Measurements from ENCODE around the gene TTLL9. TPM values are rescaled to one million over a fixed set of nuclear protein-coding genes. Genes with fewer than 3 reads are reported as not detected.

Gene TTLL9
- polyA plus RNA-seq, 1 donor from 2014 or later = 8.0 TPM

GRCh38 chr20:31988430-31989015, 118.1 kb downstream of the TTLL9 start:
- H4K20me1 ChIP-seq (ENCODE audit: insufficient read depth) = peaks cover 4% of the 10 kb centered on the region
- H2AFZ ChIP-seq (ENCODE audit: low read depth, low read length) = no peak overlapping the region
- H3K9me3 ChIP-seq (ENCODE audit: low read length) = no peaks in the 10 kb centered on the region
- peaks cover 10% of the 10 kb centered on the region for H3K27me3 ChIP-seq (ENCODE audit: insufficient read depth, low read depth, low read length)
- H3F3A ChIP-seq (ENCODE audit: insufficient read depth, low read length, poor library complexity, severe bottlenecking) = no peaks in the 10 kb centered on the region
- H3K79me2 ChIP-seq (replicated peaks; ENCODE audit: insufficient read depth, low read length) = no peaks in the 10 kb centered on the region
- no peak overlapping the region for H3K9ac ChIP-seq (ENCODE audit: low read length)
- H3K4me2 ChIP-seq (ENCODE audit: low read length) = no peak overlapping the region
- no peaks in the 10 kb centered on the region for H3K36me3 ChIP-seq (ENCODE audit: insufficient read depth, low read length)
- no peak overlapping the region for H3K4me3 ChIP-seq (ENCODE audit: low read length)
- no peak for TF ChIP-seq POLR2AphosphoS5 (IDR thresholded peaks at IDR 0.05)
- TF ChIP-seq EZH2 (IDR thresholded peaks at IDR 0.05; ENCODE audit: borderline replicate concordance, insufficient read depth, low read length, poor library complexity, severe bottlenecking) = no peak
- no peak for TF ChIP-seq SMC3 (conservative IDR thresholded peaks at IDR 0.05; ENCODE audit: poor library complexity)
- TF ChIP-seq EP300 (conservative IDR thresholded peaks at IDR 0.05; ENCODE audit: poor library complexity, severe bottlenecking) = no peak
- TF ChIP-seq, protein P1, sequence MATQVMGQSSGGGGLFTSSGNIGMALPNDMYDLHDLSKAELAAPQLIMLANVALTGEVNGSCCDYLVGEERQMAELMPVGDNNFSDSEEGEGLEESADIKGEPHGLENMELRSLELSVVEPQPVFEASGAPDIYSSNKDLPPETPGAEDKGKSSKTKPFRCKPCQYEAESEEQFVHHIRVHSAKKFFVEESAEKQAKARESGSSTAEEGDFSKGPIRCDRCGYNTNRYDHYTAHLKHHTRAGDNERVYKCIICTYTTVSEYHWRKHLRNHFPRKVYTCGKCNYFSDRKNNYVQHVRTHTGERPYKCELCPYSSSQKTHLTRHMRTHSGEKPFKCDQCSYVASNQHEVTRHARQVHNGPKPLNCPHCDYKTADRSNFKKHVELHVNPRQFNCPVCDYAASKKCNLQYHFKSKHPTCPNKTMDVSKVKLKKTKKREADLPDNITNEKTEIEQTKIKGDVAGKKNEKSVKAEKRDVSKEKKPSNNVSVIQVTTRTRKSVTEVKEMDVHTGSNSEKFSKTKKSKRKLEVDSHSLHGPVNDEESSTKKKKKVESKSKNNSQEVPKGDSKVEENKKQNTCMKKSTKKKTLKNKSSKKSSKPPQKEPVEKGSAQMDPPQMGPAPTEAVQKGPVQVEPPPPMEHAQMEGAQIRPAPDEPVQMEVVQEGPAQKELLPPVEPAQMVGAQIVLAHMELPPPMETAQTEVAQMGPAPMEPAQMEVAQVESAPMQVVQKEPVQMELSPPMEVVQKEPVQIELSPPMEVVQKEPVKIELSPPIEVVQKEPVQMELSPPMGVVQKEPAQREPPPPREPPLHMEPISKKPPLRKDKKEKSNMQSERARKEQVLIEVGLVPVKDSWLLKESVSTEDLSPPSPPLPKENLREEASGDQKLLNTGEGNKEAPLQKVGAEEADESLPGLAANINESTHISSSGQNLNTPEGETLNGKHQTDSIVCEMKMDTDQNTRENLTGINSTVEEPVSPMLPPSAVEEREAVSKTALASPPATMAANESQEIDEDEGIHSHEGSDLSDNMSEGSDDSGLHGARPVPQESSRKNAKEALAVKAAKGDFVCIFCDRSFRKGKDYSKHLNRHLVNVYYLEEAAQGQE (IDR thresholded peaks at IDR 0.05; ENCODE audit: borderline replicate concordance) = no peak
- no peak for TF ChIP-seq MXI1 (conservative IDR thresholded peaks at IDR 0.05; ENCODE audit: poor library complexity, severe bottlenecking)
- TF ChIP-seq RAD21 (conservative IDR thresholded peaks at IDR 0.05) = no peak
- TF ChIP-seq TAF1 (IDR thresholded peaks at IDR 0.05; ENCODE audit: low read depth) = no peak
- no peak for TF ChIP-seq CTCF (IDR thresholded peaks at IDR 0.05; ENCODE audit: poor library complexity, severe bottlenecking)
- no peak overlapping the region for H3K27ac ChIP-seq (ENCODE audit: low read length)
- no peaks in the 10 kb centered on the region for H3K9me2 ChIP-seq (ENCODE audit: insufficient read depth, low read length)

- peaks cover 8% of the 10 kb centered on the region for H4K20me1 ChIP-seq (ENCODE audit: insufficient read depth)
These were observed 118.7 kb downstream of the TTLL9 start for GRCh38 chr20:31989030-31989645.

More at GRCh38 chr20:31989030-31989645, 118.7 kb downstream of the TTLL9 start:
- Histone ChIP-seq H3F3A (ENCODE audit: insufficient read depth, low read length, poor library complexity, severe bottlenecking) (no peaks in the 10 kb centered on the region), H2AFZ (ENCODE audit: low read depth, low read length) (no peak overlapping the region), H3K27me3 (ENCODE audit: insufficient read depth, low read depth, low read length) (peaks cover 16% of the 10 kb centered on the region), H3K9me2 (ENCODE audit: insufficient read depth, low read length) (no peaks in the 10 kb centered on the region), H3K9ac (ENCODE audit: low read length) (no peak overlapping the region), H3K36me3 (ENCODE audit: insufficient read depth, low read length) (no peaks in the 10 kb centered on the region), H3K79me2 (replicated peaks; ENCODE audit: insufficient read depth, low read length) (no peaks in the 10 kb centered on the region), H3K9me3 (ENCODE audit: low read length) (no peaks in the 10 kb centered on the region), H3K4me3 (ENCODE audit: low read length) (no peak overlapping the region), H3K27ac (ENCODE audit: low read length) (no peak overlapping the region), H3K4me2 (ENCODE audit: low read length) (no peak overlapping the region)
- TF ChIP-seq POLR2AphosphoS5 (IDR thresholded peaks at IDR 0.05) (no peak), EZH2 (IDR thresholded peaks at IDR 0.05; ENCODE audit: borderline replicate concordance, insufficient read depth, low read length, poor library complexity, severe bottlenecking) (no peak), RAD21 (conservative IDR thresholded peaks at IDR 0.05) (no peak), MXI1 (conservative IDR thresholded peaks at IDR 0.05; ENCODE audit: poor library complexity, severe bottlenecking) (no peak), SMC3 (conservative IDR thresholded peaks at IDR 0.05; ENCODE audit: poor library complexity) (no peak), CTCF (IDR thresholded peaks at IDR 0.05; ENCODE audit: poor library complexity, severe bottlenecking) (no peak), TAF1 (IDR thresholded peaks at IDR 0.05; ENCODE audit: low read depth) (no peak), EP300 (conservative IDR thresholded peaks at IDR 0.05; ENCODE audit: poor library complexity, severe bottlenecking) (no peak)
- TF ChIP-seq, protein P1 (IDR thresholded peaks at IDR 0.05; ENCODE audit: borderline replicate concordance) = no peak

Data from neural cell (in vitro differentiated cells).